ENCODE measurements around the gene TRIM46.
"Not testable (repeated sequence)": the region's sequence is repeated elsewhere in the genome, so short reads cannot be mapped to it uniquely, and the experiment has no call there.

- not testable (repeated sequence) for TF ChIP-seq CTCF (IDR thresholded peaks at IDR 0.05; ENCODE audit: insufficient read depth, low read length, poor library complexity, severe bottlenecking); EZH2phosphoT487 (conservative IDR thresholded peaks at IDR 0.05; ENCODE audit: low read length)
These were observed 9.9 kb upstream of the TRIM46 start for GRCh38 chr1:155163785-155164184.
